HCT116 (cell line): Measurements from ENCODE around the gene WDR35. TPM values are rescaled to one million over a fixed set of nuclear protein-coding genes. Genes with fewer than 3 reads are reported as not detected.

Source experiments
- ATAC-seq: fragments of 200-7000 bp; cut with Tn5 transposase; 2 replicates; pipeline ENCODE4 v1.9.1; 2020; ENCODE audit warnings: mild to moderate bottlenecking, moderate library complexity
- BruUV-seq: library from RNA; stranded (reverse); fragments of 400-500 nt; replicated peaks from 2 replicates; lab custom pipeline; 2021; lab: Mats Ljungman, UMichigan
- CTCF ChIA-PET: fragments of 300-600 bp; sonication (Branson Sonifier 250); formaldehyde crosslinking; loops from one replicate; lab custom pipeline; 2021; ENCODE audit warnings: antibody characterized with exemption; lab: Charles Lee
- POLR2A ChIA-PET: fragments of 300-600, 350-600 bp; sonication (Branson Sonifier 250); formaldehyde crosslinking; loops from one replicate; lab custom pipeline; 2021; ENCODE audit warnings: antibody characterized with exemption; lab: Charles Lee
- RAD21 ChIA-PET, 2 experiments: fragments of 300-600 bp; sonication (Branson Sonifier 250); formaldehyde crosslinking; loops; one replicate each; lab custom pipeline; 2023; ENCODE audit warnings: low total read pairs in 2 of 2; ENCODE audit not compliant: uncharacterized antibody in 2 of 2, unreplicated experiment in 2 of 2, low non-redundant PET in 1 of 2; lab: Charles Lee
- DNase-seq: peaks from one replicate; pipeline ENCODE4 v3.0.0-alpha.2; 2010; ENCODE audit warnings: low read depth, low spot score
- H2AFZ ChIP-seq: fragments of 200-600 bp; shearing (Covaris generic), sonication (generic); 2 replicates; pipeline ENCODE4 v1.6.1; 2017; ENCODE audit warnings: low read depth, mixed run types, mixed read lengths, antibody characterized with exemption, low read length; ENCODE audit not compliant: poor library complexity, severe bottlenecking
- H3K27ac ChIP-seq: 2 replicates; pipeline ENCODE4 v1.5.1; 2012; ENCODE audit warnings: low read depth, low read length
- H3K27me3 ChIP-seq: fragments of 200-600 bp; sonication (generic); 2 replicates; pipeline ENCODE4 v1.6.1; 2016; ENCODE audit warnings: mixed run types, low read length, mixed read lengths; ENCODE audit not compliant: insufficient read depth
- H3K36me3 ChIP-seq, 2 experiments: fragments of 200-500 bp in 1 of 2; fragments of 200-600 bp in 1 of 2; sonication (Bioruptor generic) in 1 of 2; sonication (generic) in 1 of 2; 2 replicates each; pipeline versions ENCODE4 v1.5.1 to v1.6.1; 2014 to 2016; ENCODE audit warnings: low read length in 2 of 2, inconsistent platforms in 1 of 2, mixed read lengths in 1 of 2, mixed run types in 1 of 2; ENCODE audit not compliant: insufficient read depth in 2 of 2, control insufficient read depth in 1 of 2
- H3K4me1 ChIP-seq, 2 experiments: fragments of 200-600 bp in 1 of 2; sonication (generic) in 1 of 2; 2 replicates each; pipeline versions ENCODE4 v1.5.1 to v1.6.1; 2012 to 2017; ENCODE audit warnings: low read length in 2 of 2, inconsistent platforms in 1 of 2, mild to moderate bottlenecking in 1 of 2, mixed read lengths in 1 of 2, mixed run types in 1 of 2, moderate library complexity in 1 of 2; ENCODE audit not compliant: insufficient read depth in 2 of 2, control insufficient read depth in 1 of 2
- H3K4me2 ChIP-seq: fragments of 200-600 bp; sonication (generic); 2 replicates; pipeline ENCODE4 v1.6.1; 2017; ENCODE audit warnings: mixed run types, low read length, mixed read lengths
- H3K4me3 ChIP-seq, 2 experiments: fragments of 200-600 bp in 1 of 2; sonication (generic) in 1 of 2; replicated peaks in 1 of 2; 2 replicates each; pipeline ENCODE4 v1.5.1; 2011 to 2016; ENCODE audit warnings: low read length in 2 of 2, control low read depth in 1 of 2, low read depth in 1 of 2, mild to moderate bottlenecking in 1 of 2, mixed read lengths in 1 of 2, mixed run types in 1 of 2
- H3K79me2 ChIP-seq: fragments of 200-600 bp; sonication (generic); 2 replicates; pipeline ENCODE4 v1.6.1; 2017; ENCODE audit warnings: mild to moderate bottlenecking, mixed run types, low read length, moderate library complexity, mixed read lengths; ENCODE audit not compliant: insufficient read depth
- H3K9ac ChIP-seq: fragments of 200-600 bp; sonication (generic); 2 replicates; pipeline ENCODE4 v1.6.1; 2016; ENCODE audit warnings: low read length, mixed read lengths
- H3K9me2 ChIP-seq: fragments of 200-600 bp; sonication (generic), shearing (Covaris generic); 2 replicates; pipeline ENCODE4 v1.6.1; 2017; ENCODE audit warnings: mixed run types, mild to moderate bottlenecking, moderate library complexity; ENCODE audit not compliant: insufficient read depth
- H3K9me3 ChIP-seq, 2 experiments: fragments of 200-500 bp in 1 of 2; fragments of 200-600 bp in 1 of 2; sonication (Bioruptor generic) in 1 of 2; sonication (generic) in 1 of 2; 2 replicates each; pipeline ENCODE4 v1.6.1; 2014 to 2017; ENCODE audit warnings: low read length in 2 of 2, mixed read lengths in 2 of 2, inconsistent platforms in 1 of 2, low read depth in 1 of 2, mild to moderate bottlenecking in 1 of 2, mixed run types in 1 of 2, moderate library complexity in 1 of 2; ENCODE audit not compliant: control insufficient read depth in 1 of 2, insufficient read depth in 1 of 2
- H4K20me1 ChIP-seq: fragments of 200-600 bp; sonication (generic), shearing (Covaris generic); 2 replicates; pipeline ENCODE4 v1.6.1; 2017; ENCODE audit warnings: mixed run types, mild to moderate bottlenecking, moderate library complexity; ENCODE audit not compliant: insufficient read depth
- CBX3 ChIP-seq: IDR thresholded peaks from 2 replicates; pipeline ENCODE4 v1.6.1; 2012; ENCODE audit warnings: low read depth
- EGR1 ChIP-seq: IDR thresholded peaks from 2 replicates; pipeline ENCODE4 v1.6.1; 2012; ENCODE audit warnings: low read depth
- ELF1 ChIP-seq: IDR thresholded peaks from 2 replicates; pipeline ENCODE4 v1.6.1; 2012; ENCODE audit warnings: low read depth, borderline replicate concordance
- EZH2 ChIP-seq: fragments of 200-600 bp; sonication (generic); IDR thresholded peaks from 2 replicates; pipeline ENCODE4 v1.6.1; 2017; ENCODE audit warnings: antibody characterized with exemption, mixed run types
- FOSL1 ChIP-seq: IDR thresholded peaks from 2 replicates; pipeline ENCODE4 v1.6.1; 2012; ENCODE audit warnings: low read depth
- JUND ChIP-seq: IDR thresholded peaks from 2 replicates; pipeline ENCODE4 v1.6.1; 2012
- POLR2A ChIP-seq: IDR thresholded peaks from 2 replicates; pipeline ENCODE4 v1.7.0; 2011; ENCODE audit warnings: borderline replicate concordance; ENCODE audit not compliant: insufficient read depth, insufficient read length; ENCODE audit errors: extremely low read depth
- POLR2AphosphoS5 ChIP-seq: IDR thresholded peaks from 2 replicates; pipeline ENCODE4 v1.6.1; 2011; ENCODE audit warnings: mild to moderate bottlenecking, low read depth, low read length, moderate library complexity
- RAD21 ChIP-seq: IDR thresholded peaks from 2 replicates; pipeline ENCODE4 v1.6.1; 2012; ENCODE audit warnings: low read depth, mild to moderate bottlenecking
- SP1 ChIP-seq: IDR thresholded peaks from 2 replicates; pipeline ENCODE4 v1.6.1; 2012; ENCODE audit warnings: low read depth
- SRF ChIP-seq: IDR thresholded peaks from 2 replicates; pipeline ENCODE4 v1.6.1; 2012; ENCODE audit warnings: low read depth
- TCF7L2 ChIP-seq: IDR thresholded peaks from 2 replicates; pipeline ENCODE4 v1.7.0; 2011; ENCODE audit warnings: borderline replicate concordance, inconsistent platforms; ENCODE audit not compliant: insufficient read depth, insufficient read length; ENCODE audit errors: extremely low read depth
- YY1 ChIP-seq: IDR thresholded peaks from 2 replicates; pipeline ENCODE4 v1.6.1; 2011; ENCODE audit warnings: low read length, low read depth, moderate library complexity, mild to moderate bottlenecking; ENCODE audit not compliant: insufficient replicate concordance; ENCODE audit errors: extremely low read depth
- ZFX ChIP-seq: fragments of 450-650 bp; IDR thresholded peaks from 2 replicates; pipeline ENCODE4 v1.6.1; 2017
- ZNF274 ChIP-seq: fragments of 200-500 bp; sonication (Bioruptor generic); IDR thresholded peaks from 2 replicates; pipeline ENCODE4 v1.6.1; 2014; ENCODE audit warnings: mild to moderate bottlenecking, low read depth, low read length, inconsistent platforms
- intact Hi-C: fragments of 100-400 bp; cut with micrococcal nuclease; formaldehyde crosslinking; loops from 2 replicates; pipeline ENCODE4 v1.10.0; 2022
- total RNA-seq: library from RNA; stranded (reverse); gene quantifications from one replicate; pipeline ENCODE4 v1.2.1, GENCODE V29; 2021; ENCODE audit not compliant: unreplicated experiment
- TF ChIP-seq, protein P1 (sequence below): IDR thresholded peaks from 2 replicates; pipeline ENCODE4 v1.6.1; 2012; ENCODE audit warnings: low read depth
- TF ChIP-seq, protein P2 (sequence below): IDR thresholded peaks from 2 replicates; pipeline ENCODE4 v1.6.1; 2012
- TF ChIP-seq, protein P3 (sequence below): IDR thresholded peaks from 2 replicates; pipeline ENCODE4 v1.6.1; 2011; ENCODE audit warnings: mild to moderate bottlenecking, low read length, moderate library complexity; ENCODE audit not compliant: insufficient replicate concordance; ENCODE audit errors: extremely low read depth
- TF ChIP-seq, protein P4 (sequence below): IDR thresholded peaks from 2 replicates; pipeline ENCODE4 v1.6.1; 2012

WDR35 gene
- total RNA-seq, 1 experiment from 2014 or later = 9.6 TPM

DNA sequence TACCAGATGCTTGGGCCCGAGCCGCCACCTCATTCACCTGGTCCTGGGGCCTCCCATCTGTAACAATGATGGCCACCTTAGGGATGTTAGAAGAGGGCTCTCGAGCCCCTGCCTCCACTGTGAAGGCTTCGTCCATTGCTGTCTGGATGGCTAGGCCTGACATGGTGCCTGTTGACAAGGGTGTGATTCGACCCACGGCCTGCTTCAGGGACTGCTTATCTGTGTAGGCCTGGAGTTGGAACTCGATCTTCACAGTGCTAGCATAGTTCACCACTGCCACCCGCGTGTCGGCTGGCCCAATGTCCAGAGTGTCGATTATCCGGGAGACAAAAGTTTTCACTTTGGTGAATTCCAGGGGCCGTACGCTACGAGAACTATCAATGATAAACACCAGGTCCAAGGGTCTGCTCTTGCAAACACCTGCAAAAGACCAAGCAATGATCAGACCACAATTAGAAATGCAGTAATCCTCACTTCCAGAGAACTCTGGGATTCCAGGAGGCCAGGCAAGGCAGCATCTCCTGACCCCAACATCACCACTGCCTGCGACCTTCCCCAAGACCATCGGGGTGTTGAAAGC lies 16.1 kb upstream of the WDR35 start:
- no peak overlapping the region for H3K4me2 ChIP-seq
- ChIA-PET CTCF (no interaction called here), RAD21 (no interaction called here), POLR2A (no interaction called here)
- no peak overlapping the region for H3K27ac ChIP-seq
- no peak overlapping the region for H3K4me3 ChIP-seq
- TF ChIP-seq JUND (no peak), RAD21 (no peak), POLR2A (no peak), EZH2 (no peak), EGR1 (no peak), YY1 (no peak), ZFX (no peak), FOSL1 (no peak), ZNF274 (no peak), ELF1 (no peak), SP1 (no peak), SRF (no peak), TCF7L2 (no peak), POLR2AphosphoS5 (no peak), CBX3 (no peak)
- TF ChIP-seq, protein P1, sequence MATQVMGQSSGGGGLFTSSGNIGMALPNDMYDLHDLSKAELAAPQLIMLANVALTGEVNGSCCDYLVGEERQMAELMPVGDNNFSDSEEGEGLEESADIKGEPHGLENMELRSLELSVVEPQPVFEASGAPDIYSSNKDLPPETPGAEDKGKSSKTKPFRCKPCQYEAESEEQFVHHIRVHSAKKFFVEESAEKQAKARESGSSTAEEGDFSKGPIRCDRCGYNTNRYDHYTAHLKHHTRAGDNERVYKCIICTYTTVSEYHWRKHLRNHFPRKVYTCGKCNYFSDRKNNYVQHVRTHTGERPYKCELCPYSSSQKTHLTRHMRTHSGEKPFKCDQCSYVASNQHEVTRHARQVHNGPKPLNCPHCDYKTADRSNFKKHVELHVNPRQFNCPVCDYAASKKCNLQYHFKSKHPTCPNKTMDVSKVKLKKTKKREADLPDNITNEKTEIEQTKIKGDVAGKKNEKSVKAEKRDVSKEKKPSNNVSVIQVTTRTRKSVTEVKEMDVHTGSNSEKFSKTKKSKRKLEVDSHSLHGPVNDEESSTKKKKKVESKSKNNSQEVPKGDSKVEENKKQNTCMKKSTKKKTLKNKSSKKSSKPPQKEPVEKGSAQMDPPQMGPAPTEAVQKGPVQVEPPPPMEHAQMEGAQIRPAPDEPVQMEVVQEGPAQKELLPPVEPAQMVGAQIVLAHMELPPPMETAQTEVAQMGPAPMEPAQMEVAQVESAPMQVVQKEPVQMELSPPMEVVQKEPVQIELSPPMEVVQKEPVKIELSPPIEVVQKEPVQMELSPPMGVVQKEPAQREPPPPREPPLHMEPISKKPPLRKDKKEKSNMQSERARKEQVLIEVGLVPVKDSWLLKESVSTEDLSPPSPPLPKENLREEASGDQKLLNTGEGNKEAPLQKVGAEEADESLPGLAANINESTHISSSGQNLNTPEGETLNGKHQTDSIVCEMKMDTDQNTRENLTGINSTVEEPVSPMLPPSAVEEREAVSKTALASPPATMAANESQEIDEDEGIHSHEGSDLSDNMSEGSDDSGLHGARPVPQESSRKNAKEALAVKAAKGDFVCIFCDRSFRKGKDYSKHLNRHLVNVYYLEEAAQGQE = no peak
- TF ChIP-seq, protein P2, sequence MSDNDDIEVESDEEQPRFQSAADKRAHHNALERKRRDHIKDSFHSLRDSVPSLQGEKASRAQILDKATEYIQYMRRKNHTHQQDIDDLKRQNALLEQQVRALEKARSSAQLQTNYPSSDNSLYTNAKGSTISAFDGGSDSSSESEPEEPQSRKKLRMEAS = no peak
- TF ChIP-seq, protein P3, sequence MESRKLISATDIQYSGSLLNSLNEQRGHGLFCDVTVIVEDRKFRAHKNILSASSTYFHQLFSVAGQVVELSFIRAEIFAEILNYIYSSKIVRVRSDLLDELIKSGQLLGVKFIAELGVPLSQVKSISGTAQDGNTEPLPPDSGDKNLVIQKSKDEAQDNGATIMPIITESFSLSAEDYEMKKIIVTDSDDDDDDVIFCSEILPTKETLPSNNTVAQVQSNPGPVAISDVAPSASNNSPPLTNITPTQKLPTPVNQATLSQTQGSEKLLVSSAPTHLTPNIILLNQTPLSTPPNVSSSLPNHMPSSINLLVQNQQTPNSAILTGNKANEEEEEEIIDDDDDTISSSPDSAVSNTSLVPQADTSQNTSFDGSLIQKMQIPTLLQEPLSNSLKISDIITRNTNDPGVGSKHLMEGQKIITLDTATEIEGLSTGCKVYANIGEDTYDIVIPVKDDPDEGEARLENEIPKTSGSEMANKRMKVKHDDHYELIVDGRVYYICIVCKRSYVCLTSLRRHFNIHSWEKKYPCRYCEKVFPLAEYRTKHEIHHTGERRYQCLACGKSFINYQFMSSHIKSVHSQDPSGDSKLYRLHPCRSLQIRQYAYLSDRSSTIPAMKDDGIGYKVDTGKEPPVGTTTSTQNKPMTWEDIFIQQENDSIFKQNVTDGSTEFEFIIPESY = no peak
- TF ChIP-seq, protein P4, sequence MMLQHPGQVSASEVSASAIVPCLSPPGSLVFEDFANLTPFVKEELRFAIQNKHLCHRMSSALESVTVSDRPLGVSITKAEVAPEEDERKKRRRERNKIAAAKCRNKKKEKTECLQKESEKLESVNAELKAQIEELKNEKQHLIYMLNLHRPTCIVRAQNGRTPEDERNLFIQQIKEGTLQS = no peak
- no peak for ATAC-seq
- no peak overlapping the region for H3K9ac ChIP-seq
- no peaks in the 10 kb centered on the region for H3K4me1 ChIP-seq
- no TSS peak for BruUV-seq
- H4K20me1 ChIP-seq = no peaks in the 10 kb centered on the region
- no peaks in the 10 kb centered on the region for H3K9me3 ChIP-seq
- no peaks in the 10 kb centered on the region for H3K36me3 ChIP-seq
- H3K27me3 ChIP-seq = no peaks in the 10 kb centered on the region
- H3K79me2 ChIP-seq = no peaks in the 10 kb centered on the region
- H3K9me2 ChIP-seq = no peaks in the 10 kb centered on the region
- no peak for DNase-seq
- intact Hi-C loops = no loop called here
- H2AFZ ChIP-seq = no peak overlapping the region
